Effector CD8-positive, alpha-beta T cell (primary cell): ENCODE measurements around the gene FBXO33.

Experiments
- DNase-seq: peaks from one replicate; lab custom pipeline; 2025; lab: John Stamatoyannopoulos, UW
- total RNA-seq, 4 experiments: gene quantifications; one replicate each; lab custom pipeline; 2026; lab: John Stamatoyannopoulos, UW

Gene FBXO33, protein sequence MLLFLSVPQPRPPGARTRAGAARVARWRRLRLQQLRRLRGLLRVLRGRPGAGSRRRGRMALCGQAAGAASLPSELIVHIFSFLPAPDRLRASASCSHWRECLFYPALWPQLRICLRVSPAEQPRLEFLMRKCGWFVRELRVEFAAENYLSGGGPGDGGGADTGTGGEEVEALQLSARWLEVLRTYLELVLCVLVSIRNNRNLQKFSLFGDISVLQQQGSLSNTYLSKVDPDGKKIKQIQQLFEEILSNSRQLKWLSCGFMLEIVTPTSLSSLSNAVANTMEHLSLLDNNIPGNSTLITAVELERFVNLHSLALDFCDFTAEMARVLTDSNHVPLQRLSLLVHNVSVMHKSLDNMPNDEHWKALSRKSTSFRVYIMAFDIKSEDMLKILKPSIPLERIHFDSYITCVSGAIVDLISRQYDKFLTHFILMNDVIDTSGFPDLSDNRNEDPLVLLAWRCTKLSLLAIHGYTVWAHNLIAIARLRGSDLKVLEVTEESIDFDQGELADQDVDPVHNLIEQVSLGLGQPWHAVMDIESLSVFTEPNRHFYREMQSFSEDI
- 58.2 to 86.5 (median 69.8) reads per million in 4 experiments for total RNA-seq

DNA sequence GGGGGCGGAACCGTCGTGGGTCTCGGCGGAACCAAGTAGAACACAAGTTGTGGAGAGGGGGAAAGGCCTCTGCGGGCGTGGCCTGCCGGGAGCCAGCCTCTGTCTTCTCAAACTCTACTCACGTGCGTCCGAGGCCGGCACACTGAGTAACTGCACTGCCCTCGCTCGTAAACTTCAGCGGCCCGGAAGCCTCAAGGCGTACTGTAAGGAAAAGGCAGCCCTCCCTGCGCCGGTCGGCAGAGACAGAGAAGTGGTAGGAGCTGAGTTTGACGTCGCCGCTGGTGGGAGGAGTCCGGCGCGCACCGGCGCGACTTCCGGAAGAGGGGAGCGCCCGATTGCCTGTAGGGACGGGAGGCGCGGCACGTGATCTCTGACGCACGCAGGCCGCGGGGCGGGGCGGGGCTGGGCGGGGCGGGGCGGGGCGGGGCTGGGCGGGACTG lies at the start of gene FBXO33:
TSS of gene FBXO33 (minus strand) at position 255 of the 440 bp plus-strand sequence. CDS start 271 bp downstream, outside the sequence.
- peak; percentile 89 for DNase-seq

DNA sequence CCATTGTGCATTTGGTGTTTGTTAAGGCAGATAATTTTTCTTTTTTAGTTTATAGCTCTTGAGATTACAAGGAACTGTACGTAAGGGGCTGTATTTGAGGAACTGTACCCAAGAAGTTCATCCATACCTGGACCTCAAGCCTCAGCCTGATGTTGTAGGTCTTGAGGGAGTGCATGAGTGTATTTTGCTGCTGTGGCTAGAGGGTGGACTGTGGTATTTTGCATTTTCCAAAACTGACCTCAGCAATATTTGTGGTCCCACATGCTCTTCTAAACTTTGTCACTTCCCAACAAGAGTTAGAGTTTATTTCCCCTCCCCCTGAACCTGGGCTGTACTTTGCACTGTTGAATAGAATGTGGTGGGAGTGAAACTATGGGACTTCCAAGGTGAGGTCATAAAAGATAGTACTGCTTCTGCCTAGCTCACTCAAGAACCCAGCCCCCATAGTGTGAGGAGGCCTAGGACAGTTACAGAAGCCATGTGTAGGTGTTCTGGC lies 42.2 kb upstream of the FBXO33 start:
- no peak for DNase-seq

- DNase-seq: no peak
These were observed 39.8 kb upstream of the FBXO33 start for GRCh38 chr14:39472078-39472477.

- no peak for DNase-seq
These were observed 37.0 kb upstream of the FBXO33 start for GRCh38 chr14:39469094-39469710.

GRCh38 chr14:39467889-39468524 lies 35.8 kb upstream of the FBXO33 start:
- DNase-seq: no peak

GRCh38 chr14:39459795-39460478 lies 27.7 kb upstream of the FBXO33 start:
- no peak for DNase-seq

DNA sequence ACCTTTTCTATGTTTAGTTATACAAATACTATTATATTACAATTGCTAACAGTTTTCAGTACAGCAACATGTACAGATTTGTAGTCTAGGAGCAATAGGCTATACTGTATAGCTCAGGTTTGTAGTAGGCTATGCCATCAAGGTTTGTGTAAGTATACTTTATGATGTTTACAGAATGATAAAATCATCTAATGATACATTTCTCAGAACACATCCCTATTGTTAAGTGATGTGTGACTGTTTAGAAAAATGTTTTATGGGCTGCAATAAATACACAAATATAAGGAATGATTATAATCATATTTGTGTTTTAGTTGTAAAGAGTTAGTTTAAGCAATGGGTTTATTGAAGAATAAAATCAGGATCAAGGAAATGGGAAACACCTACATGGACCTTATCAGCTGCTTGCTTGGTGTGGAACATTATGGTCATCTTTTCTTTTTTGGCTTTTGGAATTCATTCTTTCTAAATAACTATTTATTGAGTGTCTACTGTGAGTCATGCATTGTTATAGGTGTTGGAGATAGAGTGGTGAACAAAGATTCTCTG lies 24.5 kb upstream of the FBXO33 start:
- no peak for DNase-seq

DNA sequence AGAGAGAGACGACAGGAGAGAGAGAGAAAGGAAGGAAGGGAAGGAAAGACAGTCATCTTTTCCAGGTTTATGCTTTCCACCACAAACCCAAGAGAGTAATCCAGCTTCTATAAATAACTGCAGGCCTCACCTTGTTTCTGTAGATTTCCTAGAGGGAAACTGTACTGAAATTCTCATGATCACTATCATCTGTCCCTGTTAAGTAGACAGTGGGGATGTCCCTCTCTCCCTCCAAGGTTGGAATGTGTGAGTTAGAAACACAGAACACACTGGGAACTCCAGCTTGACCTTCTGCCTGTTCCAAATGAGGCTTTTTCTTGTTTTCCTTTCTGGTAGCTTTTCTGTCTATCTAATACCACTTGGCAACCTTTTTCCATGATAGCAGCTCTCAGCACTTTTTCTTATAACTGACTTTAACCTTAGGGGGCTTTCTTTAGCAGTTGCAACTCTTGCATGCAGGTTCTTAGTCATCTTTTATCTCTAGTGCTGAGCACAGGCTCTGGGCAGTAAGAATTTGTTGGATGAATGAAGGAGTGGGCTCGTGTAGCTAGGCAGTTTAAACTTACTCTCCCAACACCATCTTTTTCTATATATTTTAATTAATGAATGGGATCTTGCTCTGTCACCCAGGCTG lies 22.8 kb upstream of the FBXO33 start:
- no peak for DNase-seq

- no peak for DNase-seq
These were observed 20.4 kb upstream of the FBXO33 start for GRCh38 chr14:39452680-39453079.

DNA sequence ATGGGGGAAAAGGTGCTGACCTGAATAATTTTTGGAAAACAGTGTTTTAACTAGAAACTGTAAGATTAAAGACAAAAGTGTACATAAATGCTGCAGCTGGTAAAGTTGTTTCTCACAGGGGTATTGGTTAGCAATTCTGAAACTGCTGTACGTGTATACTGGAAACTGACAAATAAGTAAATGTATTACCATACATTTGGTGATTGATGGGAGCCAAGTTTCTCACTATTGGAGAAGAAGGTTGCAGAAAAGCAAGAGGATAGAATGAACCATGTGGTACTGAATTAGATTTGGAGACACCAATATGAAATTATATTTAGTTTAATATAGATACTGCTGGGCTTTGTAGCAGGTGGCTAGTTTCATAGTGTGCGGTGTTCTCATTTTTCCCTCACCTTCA lies 19.6 kb upstream of the FBXO33 start:
- no peak for DNase-seq

GRCh38 chr14:39447175-39447661 lies 15.0 kb upstream of the FBXO33 start:
- DNase-seq: no peak

DNA sequence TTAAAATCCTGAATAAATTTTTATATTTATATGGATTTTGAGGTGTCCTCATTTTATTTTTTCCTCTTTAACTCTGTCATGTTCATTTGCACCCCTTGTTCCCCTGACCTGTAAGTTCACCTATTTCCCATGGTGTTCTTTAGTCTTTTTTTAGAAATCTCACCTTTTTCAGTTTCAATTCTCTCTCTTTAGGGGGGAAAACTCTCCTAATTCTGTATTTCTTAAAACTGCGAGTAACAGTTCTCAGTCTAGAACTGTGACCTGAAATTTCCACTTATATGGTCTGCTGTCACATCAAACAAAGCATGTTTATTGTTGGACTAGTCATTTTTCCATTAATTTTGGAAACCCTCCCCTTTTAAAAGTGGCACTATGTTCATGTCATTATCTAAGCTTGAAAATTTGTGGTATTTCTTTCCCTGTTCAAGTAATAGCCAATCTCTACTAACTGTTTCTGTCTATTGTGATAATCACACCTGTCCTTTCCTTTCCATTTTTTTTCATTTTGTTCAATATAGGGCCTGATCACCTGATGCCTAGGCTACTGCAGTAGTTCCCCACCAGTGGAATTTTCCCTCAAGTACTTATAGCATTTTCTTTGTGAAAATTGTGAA lies 14.0 kb upstream of the FBXO33 start:
- no peak for DNase-seq

- no peak for DNase-seq
These were observed 10.1 kb upstream of the FBXO33 start for GRCh38 chr14:39442293-39442692.

- no peak for DNase-seq
These were observed 9.6 kb upstream of the FBXO33 start for GRCh38 chr14:39441805-39442204.

DNA sequence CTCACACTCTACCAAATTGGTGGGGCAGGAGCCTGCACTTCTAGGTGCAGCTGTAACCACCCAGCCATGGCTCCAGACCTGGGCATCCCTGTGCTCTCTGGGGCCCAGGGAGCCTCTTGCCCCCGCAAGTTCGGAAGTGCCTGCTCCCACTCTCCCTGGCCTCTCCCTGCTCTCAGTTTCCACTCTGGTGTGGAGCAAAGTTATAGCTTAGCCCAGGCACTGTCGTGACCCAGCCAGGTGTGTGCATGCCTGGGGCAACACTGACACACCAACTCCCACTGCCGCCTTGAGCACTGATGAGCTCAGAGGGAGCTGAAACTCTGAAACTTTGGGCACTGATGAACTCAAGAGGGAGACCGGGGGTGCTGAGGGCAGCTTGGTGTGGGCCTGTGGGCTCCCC lies 8.7 kb upstream of the FBXO33 start:
- no peak for DNase-seq

GRCh38 chr14:39435241-39435640 lies 3.0 kb upstream of the FBXO33 start:
- no peak for DNase-seq

DNA sequence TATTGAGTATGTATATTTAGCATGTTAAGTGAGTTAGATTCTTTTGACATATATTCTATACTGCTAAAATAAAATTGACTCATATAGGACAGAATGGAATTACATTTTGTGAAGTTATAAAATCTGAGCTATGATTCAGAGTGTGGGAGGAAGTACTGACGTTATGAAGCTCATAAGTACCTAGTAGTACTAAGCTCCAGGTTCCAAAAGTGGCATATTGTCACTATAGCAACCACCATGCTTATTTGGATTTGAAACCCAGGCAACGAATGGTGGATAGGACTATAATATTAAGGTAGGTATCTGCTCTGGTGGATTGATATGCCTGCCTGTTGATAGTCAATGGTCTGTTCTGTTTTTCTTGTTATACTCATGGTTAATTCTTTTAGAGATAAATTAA lies 2.2 kb upstream of the FBXO33 start:
- no peak for DNase-seq

- no peak for DNase-seq
These were observed 1.2 kb upstream of the FBXO33 start for GRCh38 chr14:39433452-39433813.

GRCh38 chr14:39432619-39433451 lies 602 bp upstream of the FBXO33 start:
- peak; percentile 70 for DNase-seq
